AG09309 (cell line): ENCODE measurements around the gene TOR4A.

ENCODE experiments used
- DNase-seq: peaks from one replicate; pipeline ENCODE4 v3.0.0-alpha.2; 2010; ENCODE audit warnings: low read depth
- H3K4me3 ChIP-seq: 2 replicates; pipeline ENCODE4 v1.5.1; 2011; ENCODE audit warnings: mild to moderate bottlenecking, low read depth, low read length, moderate library complexity; ENCODE audit not compliant: control insufficient read depth
- CTCF ChIP-seq: IDR thresholded peaks from 2 replicates; pipeline ENCODE4 v1.5.1; 2011; ENCODE audit warnings: mild to moderate bottlenecking, low read depth, low read length, inconsistent platforms; ENCODE audit not compliant: insufficient read depth, control insufficient read depth; ENCODE audit errors: missing control alignments

TOR4A gene

GRCh38 chr9:137244486-137245449 is 32.8 kb upstream of the TOR4A start:
- no peak overlapping the region for H3K4me3 ChIP-seq
- DNase-seq = no peak
- no peak for TF ChIP-seq CTCF

- TF ChIP-seq CTCF = no peak
- DNase-seq = no peak
- H3K4me3 ChIP-seq = no peak overlapping the region
These were observed 31.8 kb upstream of the TOR4A start for GRCh38 chr9:137245450-137246421.

- H3K4me3 ChIP-seq = no peak overlapping the region
- no peak for DNase-seq
- TF ChIP-seq CTCF = no peak
These were observed 30.2 kb upstream of the TOR4A start for GRCh38 chr9:137247135-137247915.

- H3K4me3 ChIP-seq = no peak overlapping the region
- TF ChIP-seq CTCF = no peak
- DNase-seq = no peak
These were observed 29.7 kb upstream of the TOR4A start for GRCh38 chr9:137247916-137248175.

- DNase-seq = no peak
- TF ChIP-seq CTCF = no peak
- no peak overlapping the region for H3K4me3 ChIP-seq
These were observed 27.0 kb upstream of the TOR4A start for GRCh38 chr9:137250329-137251193.
